Psoas muscle (tissue), 8 donors: ENCODE results near the gene WNT7A. TPM values are rescaled to one million over a fixed set of nuclear protein-coding genes. Genes with fewer than 3 reads are reported as not detected.

Source experiments
- ATAC-seq, 4 donors: fragments of 200-7000 bp; cut with Tn5 transposase; one replicate each; pipeline ENCODE4 v1.9.1; 2020; ENCODE audit warnings: moderate library complexity in 3 of 4, mild to moderate bottlenecking in 2 of 4
- DNase-seq, 2 donors: peaks; one replicate each; pipeline ENCODE4 v3.0.0-alpha.2; 2020
- H3K27ac ChIP-seq: fragments of 200-600 bp; one replicate; pipeline ENCODE4 v1.8.0; 2022
- H3K27me3 ChIP-seq, 3 donors: fragments of 200-600 bp in 1 of 3; one replicate each; pipeline versions ENCODE4 v1.6.1 to v1.8.0; 2013 to 2022; ENCODE audit warnings: low read length in 2 of 3, mild to moderate bottlenecking in 2 of 3, moderate library complexity in 1 of 3; ENCODE audit not compliant: insufficient read depth in 3 of 3
- H3K36me3 ChIP-seq, 2 donors: fragments of 200-600 bp in 1 of 2; one replicate each; pipeline versions ENCODE4 v1.6.1 to v1.8.0; 2013 to 2022; ENCODE audit warnings: low read depth in 1 of 2, mild to moderate bottlenecking in 1 of 2, moderate library complexity in 1 of 2; ENCODE audit not compliant: insufficient read depth in 1 of 2
- H3K4me1 ChIP-seq: fragments of 200-600 bp; one replicate; pipeline ENCODE4 v1.8.0; 2022
- H3K4me3 ChIP-seq: fragments of 200-600 bp; one replicate; pipeline ENCODE4 v1.8.0; 2022; ENCODE audit warnings: mild to moderate bottlenecking
- H3K9me3 ChIP-seq: fragments of 200-600 bp; one replicate; pipeline ENCODE4 v1.8.0; 2022
- CTCF ChIP-seq: fragments of 200-600 bp; IDR thresholded peaks from one replicate; pipeline ENCODE4 v1.8.0; 2022; ENCODE audit warnings: antibody characterized with exemption
- whole genome bisulfite sequencing, 3 donors: extraction: QIAGEN DNeasy Blood & Tissue Kit; methylation state at CpG; one replicate each; pipeline versions ENCODE4 v1.1.6 to v1.1.7; 2013; 5-methylcytosine and 5-hydroxymethylcytosine counted together
- intact Hi-C, 2 donors: fragments of 100-400 bp; cut with DNase I; formaldehyde crosslinking; loops; one replicate each; pipeline versions ENCODE4 v1.11.0 to v1.14.2; 2022
- polyA plus RNA-seq, 3 donors: library from polyadenylated mRNA; stranded (reverse); fragments of 200-250 nt; gene quantifications; one replicate each; pipeline ENCODE4 v1.2.3, GENCODE V29; 2013
- total RNA-seq, 4 donors: library from RNA; stranded (reverse); fragmentation: NEBNext Ultra II Directional in 2 of 4; extraction: Animal tissue kit (Norgen Biotek cat#: 25700) in 2 of 4; gene quantifications; one replicate each; pipeline versions ENCODE4 v1.2.1 to v1.2.4, GENCODE V29; 2021 to 2023
- donor health status: healthy with polysubstance abuse.
- donor health status: DM: no; HTN: no; CAD: no; lungs with moderate emphysema.
- donor health status: Bipolar disorder and iron deficiency.
- donor health status: healthy.
- donor health status: DM: yes; HTN: yes; CAD: no.
- donor health status: DM: no; HTN: no; CAD: no.
- donor health status: DM: no; HTN: no; CAD: no.
- donor health status: DM: yes; HTN: yes; CAD: no.

Gene WNT7A
- total and polyA plus RNA-seq, 7 donors = 0.04 TPM; not detected in 6

- 47 to 81% (median 56%) methylated on average over 2 of the region's 2 CpGs for WGBS, 3 donors
- no peak for TF ChIP-seq CTCF
- H3K4me3 ChIP-seq = no peak overlapping the region
- peaks cover 4% of the 10 kb centered on the region for H3K9me3 ChIP-seq
- DNase-seq (no peak), ATAC-seq (no peak)
- H3K36me3 ChIP-seq = no peaks in the 10 kb centered on the region
- peaks cover 0 to 20% (median 19%) of the 10 kb centered on the region in 3 donors for H3K27me3 ChIP-seq
- intact Hi-C loops = no loop called here
- H3K27ac ChIP-seq = no peak overlapping the region
- H3K4me1 ChIP-seq = no peaks in the 10 kb centered on the region
Measured at GRCh38 chr3:13868844-13869724, 10.8 kb downstream of the WNT7A start.

GRCh38 chr3:13867732-13868131 is 12.1 kb downstream of the WNT7A start:
- ATAC-seq (no peak), DNase-seq (no peak)
- peaks cover 4% of the 10 kb centered on the region for H3K9me3 ChIP-seq
- no peak overlapping the region for H3K27ac ChIP-seq
- no peak overlapping the region for H3K4me3 ChIP-seq
- H3K27me3 ChIP-seq = peaks cover 0 to 22% (median 17%) of the 10 kb centered on the region in 3 donors
- no peaks in the 10 kb centered on the region for H3K4me1 ChIP-seq
- intact Hi-C loops = no loop called here
- WGBS, 3 donors = 32 to 41% (median 34%) methylated on average over 3 of the region's 3 CpGs
- TF ChIP-seq CTCF = no peak
- no peaks in the 10 kb centered on the region for H3K36me3 ChIP-seq

- DNase-seq = no peak
- no peak for TF ChIP-seq CTCF
- H3K27me3 ChIP-seq = peaks cover 0 to 18% (median 11%) of the 10 kb centered on the region in 3 donors
- no peak overlapping the region for H3K27ac ChIP-seq
- intact Hi-C loops = no loop called here
- H3K4me3 ChIP-seq = no peak overlapping the region
- H3K4me1 ChIP-seq = no peaks in the 10 kb centered on the region
- ATAC-seq = no peak
- 47 to 51% (median 48%) methylated on average over 14 of the region's 14 CpGs for WGBS, 3 donors
- peaks cover 4% of the 10 kb centered on the region for H3K9me3 ChIP-seq
- no peaks in the 10 kb centered on the region for H3K36me3 ChIP-seq
Measured at GRCh38 chr3:13866041-13866965, 13.6 kb downstream of the WNT7A start.

GRCh38 chr3:13865581-13865980 is 14.3 kb downstream of the WNT7A start:
- Histone ChIP-seq H3K27me3 (peaks cover 0 to 24% (median 11%) of the 10 kb centered on the region in 3 donors), H3K4me1 (no peaks in the 10 kb centered on the region), H3K27ac (no peak overlapping the region), H3K36me3 (no peaks in the 10 kb centered on the region), H3K4me3 (no peak overlapping the region), H3K9me3 (peaks cover under 1% of the 10 kb centered on the region)
- ATAC-seq (no peak), DNase-seq (no peak)
- 67 to 75% (median 71%) methylated on average over 7 of the region's 7 CpGs for WGBS, 3 donors
- intact Hi-C loops = no loop called here
- TF ChIP-seq CTCF = no peak
